Natural killer cell (primary cell): ENCODE results near the gene TMEM179B. TPM values are rescaled to one million over a fixed set of nuclear protein-coding genes. Genes with fewer than 3 reads are reported as not detected.
A peak's percentile ranks its signal among the peaks of the same experiment; 100 is the strongest.

Experiments used
- ATAC-seq, 3 donors: fragments of 150-1000 bp in 2 of 3; fragments of 200-7000 bp in 1 of 3; cut with Tn5 transposase; 1 replicate in 1 of 3; 2 replicates in 2 of 3; pipeline ENCODE4 v1.10.0; 2021; ENCODE audit warnings: mild to moderate bottlenecking in 2 of 3, moderate library complexity in 2 of 3
- DNase-seq, 2 donors: peaks; one replicate each; pipeline versions ENCODE4 v3.0.0 to v3.0.0-alpha.2; 2013 to 2021; ENCODE audit warnings: mixed read lengths in 1 of 2
- H3K27ac ChIP-seq: one replicate; pipeline ENCODE4 v1.5.1; 2013; ENCODE audit warnings: mild to moderate bottlenecking, low read length
- H3K27me3 ChIP-seq: one replicate; pipeline ENCODE4 v1.6.1; 2013; ENCODE audit warnings: low read length; ENCODE audit not compliant: control insufficient read depth, insufficient read depth
- H3K36me3 ChIP-seq: one replicate; pipeline ENCODE4 v1.6.1; 2013; ENCODE audit warnings: low read length; ENCODE audit not compliant: control insufficient read depth, insufficient read depth
- H3K4me1 ChIP-seq: one replicate; pipeline ENCODE4 v1.6.1; 2013; ENCODE audit warnings: low read length; ENCODE audit not compliant: control insufficient read depth, insufficient read depth
- H3K4me3 ChIP-seq: one replicate; pipeline ENCODE4 v1.5.1; 2013; ENCODE audit warnings: low read length
- H3K9me3 ChIP-seq: one replicate; pipeline ENCODE4 v1.6.1; 2013; ENCODE audit warnings: low read length; ENCODE audit not compliant: control insufficient read depth, insufficient read depth
- H3K27ac Mint-ChIP-seq, 2 donors: one replicate each; pipeline ENCODE4 v1.8.0; 2022; ENCODE audit warnings: mild to moderate bottlenecking in 2 of 2, mixed read lengths in 2 of 2, moderate library complexity in 1 of 2
- H3K27me3 Mint-ChIP-seq, 2 donors: one replicate each; pipeline ENCODE4 v1.8.0; 2022; ENCODE audit warnings: low read depth in 2 of 2, mixed read lengths in 2 of 2
- H3K36me3 Mint-ChIP-seq: one replicate; pipeline ENCODE4 v1.8.0; 2022; ENCODE audit warnings: mixed read lengths
- H3K4me1 Mint-ChIP-seq, 2 donors: one replicate each; pipeline ENCODE4 v1.8.0; 2022; ENCODE audit warnings: mixed read lengths in 2 of 2
- H3K4me3 Mint-ChIP-seq: one replicate; pipeline ENCODE4 v1.8.0; 2022; ENCODE audit warnings: mild to moderate bottlenecking, moderate library complexity, mixed read lengths
- H3K9me3 Mint-ChIP-seq, 2 donors: one replicate each; pipeline ENCODE4 v1.8.0; 2022; ENCODE audit warnings: mixed read lengths in 2 of 2
- CTCF ChIP-seq: fragments of 200-600 bp; IDR thresholded peaks from one replicate; pipeline ENCODE4 v1.8.0; 2022; ENCODE audit warnings: antibody characterized with exemption
- WGBS: methylation state at CpG from one replicate; pipeline ENCODE4 v1.1.7; 2013; ENCODE audit warnings: missing lambda C conversion rate; ENCODE audit not compliant: insufficient coverage; 5-methylcytosine and 5-hydroxymethylcytosine counted together
- intact Hi-C: fragments of 100-400 bp; cut with micrococcal nuclease; formaldehyde crosslinking; loops from one replicate; pipeline ENCODE4 v1.14.2; 2022
- total RNA-seq, 4 donors: library from RNA; stranded (reverse); fragments of 120-200 nt in 1 of 4; gene quantifications; one replicate each; pipeline versions ENCODE4 v1.2.3 to v1.2.4, GENCODE V29; 2013 to 2022

Gene TMEM179B
- total RNA-seq, 3 donors from 2014 or later (not counting 1 experiment from before 2014, with no cell fraction given) = 33.7 to 41.1 (median 36.3) TPM

GRCh38 chr11:62791501-62792201 is 4.4 kb downstream of the TMEM179B start, which contains the start of gene TMEM223:
Gene TMEM223, minus strand, starts transcription at chr11:62792006. Its CDS starts 12 bp downstream, at chr11:62791994.
- Histone ChIP-seq H3K27ac (peak within 1 kb of the TSS; percentile 80), H3K27me3 (no peaks in the 10 kb centered on the region), H3K4me3 (peak within 1 kb of the TSS; percentile 95), H3K4me1 (peaks cover 41% of the 10 kb centered on the region), H3K36me3 (peaks cover 52% of the 10 kb centered on the region), H3K9me3 (no peaks in the 10 kb centered on the region)
- Mint-ChIP-seq H3K27me3 (no peaks in the 10 kb centered on the region), H3K9me3 (no peaks in the 10 kb centered on the region), H3K4me3 (peak within 1 kb of the TSS; percentile 89), H3K4me1 (peaks cover 34 to 46% of the 10 kb centered on the region in 2 donors), H3K27ac (peak within 1 kb of the TSS; percentile 86 to 94), H3K36me3 (peaks cover 9% of the 10 kb centered on the region)
- intact Hi-C loops = loop anchor here (1.0 kb wide), 1 partner anchor 14 kb away; the partner anchor contains the start of gene NXF1
- ATAC-seq (peak; percentile 77 to 85 (median 78)), DNase-seq (peak; percentile 86 to 93)
- TF ChIP-seq CTCF = no peak
- WGBS = under 1% methylated on average over 58 of the region's 58 CpGs

- no peak for DNase-seq
- no peak for TF ChIP-seq CTCF
- WGBS = 26% methylated on average over 10 of the region's 11 CpGs
- Histone ChIP-seq H3K4me1 (peaks cover 41% of the 10 kb centered on the region), H3K27me3 (no peaks in the 10 kb centered on the region), H3K9me3 (no peaks in the 10 kb centered on the region), H3K27ac (peak overlapping the region; percentile 65), H3K36me3 (peaks cover 57% of the 10 kb centered on the region), H3K4me3 (no peak overlapping the region)
- no peaks in the 10 kb centered on the region for H3K27me3 Mint-ChIP-seq
- peaks cover 34 to 44% of the 10 kb centered on the region in 2 donors for H3K4me1 Mint-ChIP-seq
- H3K27ac Mint-ChIP-seq = peak overlapping the region; percentile 86 to 94
- no peak for ATAC-seq
- intact Hi-C loops = loop anchor here (1.0 kb wide), 1 partner anchor 13 kb away; the partner anchor contains the start of gene NXF1
- peak overlapping the region; percentile 89 for H3K4me3 Mint-ChIP-seq
- no peaks in the 10 kb centered on the region for H3K9me3 Mint-ChIP-seq
- H3K36me3 Mint-ChIP-seq = peaks cover 9% of the 10 kb centered on the region
Measured at GRCh38 chr11:62792202-62792575, 5.0 kb downstream of the TMEM179B start.

- peaks cover 9% of the 10 kb centered on the region for H3K36me3 Mint-ChIP-seq
- no peak for DNase-seq
Measured at GRCh38 chr11:62794201-62794775, 7.1 kb downstream of the TMEM179B start.

More at GRCh38 chr11:62794201-62794775, 7.1 kb downstream of the TMEM179B start:
- Histone ChIP-seq H3K9me3 (no peaks in the 10 kb centered on the region), H3K27me3 (no peaks in the 10 kb centered on the region), H3K36me3 (peaks cover 70% of the 10 kb centered on the region), H3K4me1 (peaks cover 24% of the 10 kb centered on the region), H3K4me3 (no peak overlapping the region), H3K27ac (no peak overlapping the region)
- Mint-ChIP-seq H3K4me3 (peak overlapping the region; percentile 21), H3K9me3 (no peaks in the 10 kb centered on the region), H3K27ac (peak overlapping the region; percentile 55 to 70), H3K4me1 (peaks cover 28 to 38% of the 10 kb centered on the region in 2 donors), H3K27me3 (no peaks in the 10 kb centered on the region)
- no peak for ATAC-seq
- intact Hi-C loops = no loop called here
- 90% methylated on average over 7 of the region's 8 CpGs for WGBS
- TF ChIP-seq CTCF = no peak
